Stimulated activated CD4-positive, alpha-beta T cell treated with anti-CD3 and anti-CD28 coated beads, Interleukin-15, amount 100 ng/mL, for 1 hour (primary cell): ENCODE results near the gene WRAP53.

ENCODE experiments used
- DNase-seq, 2 donors: peaks; one replicate each; pipeline ENCODE4 v3.0.0-alpha.2; 2020; ENCODE audit warnings: low read depth in 1 of 2, low spot score in 1 of 2

Gene WRAP53

DNA sequence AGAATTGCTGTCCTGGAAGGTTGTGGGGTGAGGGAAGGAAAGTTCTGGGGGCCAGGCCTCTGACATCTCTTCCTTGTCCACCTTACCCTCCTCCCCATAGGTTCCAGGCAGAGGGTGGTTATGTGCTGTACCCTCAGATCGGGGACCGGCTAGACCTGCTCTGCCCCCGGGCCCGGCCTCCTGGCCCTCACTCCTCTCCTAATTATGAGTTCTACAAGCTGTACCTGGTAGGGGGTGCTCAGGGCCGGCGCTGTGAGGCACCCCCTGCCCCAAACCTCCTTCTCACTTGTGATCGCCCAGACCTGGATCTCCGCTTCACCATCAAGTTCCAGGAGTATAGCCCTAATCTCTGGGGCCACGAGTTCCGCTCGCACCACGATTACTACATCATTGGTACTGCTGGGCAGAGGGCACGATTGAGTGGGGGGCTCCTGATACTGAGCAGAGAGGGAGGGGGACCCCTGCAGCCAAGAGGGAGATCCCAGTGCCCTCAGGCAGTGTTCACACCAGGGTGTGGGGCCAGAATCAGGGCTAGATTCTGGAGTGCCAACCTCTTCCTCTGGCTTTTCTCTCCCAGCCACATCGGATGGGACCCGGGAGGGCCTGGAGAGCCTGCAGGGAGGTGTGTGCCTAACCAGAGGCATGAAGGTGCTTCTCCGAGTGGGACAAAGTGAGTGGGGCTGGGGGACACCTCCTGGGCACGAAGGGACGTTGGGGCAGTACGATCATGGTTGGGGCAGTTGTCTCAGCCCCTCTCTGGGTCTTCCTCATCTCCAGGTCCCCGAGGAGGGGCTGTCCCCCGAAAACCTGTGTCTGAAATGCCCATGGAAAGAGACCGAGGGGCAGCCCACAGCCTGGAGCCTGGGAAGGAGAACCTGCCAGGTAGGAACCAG, 19.8 kb downstream of the WRAP53 start:
- DNase-seq = no peak

- DNase-seq = no peak
Observed at GRCh38 chr17:7709031-7709430, 20.8 kb downstream of the WRAP53 start.

- no peak for DNase-seq
Observed at GRCh38 chr17:7710301-7710700, 22.0 kb downstream of the WRAP53 start.

DNA sequence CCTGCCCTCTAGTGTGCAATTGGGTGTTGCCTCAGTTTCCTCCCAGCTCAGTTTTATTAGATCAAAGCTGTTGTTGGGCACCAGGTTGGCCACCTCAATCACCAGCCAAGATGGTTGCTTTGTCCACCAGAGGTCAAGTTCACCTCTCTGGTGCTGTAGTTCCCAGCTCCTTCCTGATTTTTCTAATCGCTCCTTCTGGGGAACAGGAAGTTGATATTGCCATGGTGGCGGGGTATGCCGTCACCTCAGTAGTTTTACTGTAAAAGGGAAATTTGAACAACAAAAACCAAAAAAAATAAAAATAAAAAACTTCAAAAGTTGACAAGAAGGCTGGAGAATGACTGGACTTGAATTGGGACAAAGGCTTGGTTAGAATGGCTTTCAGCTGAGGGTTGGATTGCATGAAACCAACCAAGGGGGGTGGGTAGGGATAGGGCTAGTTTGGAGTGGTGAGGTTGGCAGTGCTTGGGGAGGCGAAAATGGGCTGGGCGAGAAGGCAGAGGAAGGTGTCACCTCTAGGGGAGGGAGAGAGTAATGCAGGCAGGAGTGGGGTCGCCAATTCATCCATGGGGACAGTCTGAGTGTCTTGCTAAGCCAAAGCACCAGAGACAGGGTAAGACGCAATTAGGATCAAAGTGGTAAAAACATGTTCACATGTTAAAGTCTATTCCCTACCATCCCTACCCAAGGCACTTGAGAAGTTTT, 22.9 kb downstream of the WRAP53 start:
- DNase-seq = no peak

DNA sequence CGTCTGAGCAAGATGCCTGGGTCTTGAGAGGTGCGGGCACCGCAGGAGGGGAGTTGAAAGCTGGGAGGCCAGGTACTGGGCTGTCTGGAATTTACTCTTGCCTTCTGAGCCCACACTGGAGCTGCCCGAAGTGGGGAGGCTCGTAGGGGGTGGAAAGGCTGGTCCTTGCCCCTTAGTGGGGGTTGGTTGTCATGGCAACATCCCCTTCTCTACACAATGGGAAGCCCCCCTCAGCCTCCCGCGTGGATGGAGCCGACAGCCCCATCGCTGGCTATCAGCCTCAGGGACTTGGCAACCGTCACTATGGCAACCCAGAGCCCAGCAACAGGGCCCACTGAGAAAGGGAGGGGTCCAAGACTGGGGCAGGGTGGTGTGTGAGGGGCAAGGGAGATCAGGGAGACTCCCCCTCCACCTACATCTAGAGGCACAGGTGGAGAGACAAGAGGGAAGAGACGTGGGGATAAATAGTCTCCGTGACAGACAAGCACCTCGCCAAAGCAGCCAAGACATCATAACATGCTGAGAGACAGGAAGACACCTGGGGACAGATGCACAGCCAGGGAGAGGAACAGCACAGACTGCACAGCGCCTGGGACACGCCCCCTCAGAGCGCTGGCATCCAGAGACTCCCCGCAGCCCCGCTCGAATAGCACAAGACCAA, 24.0 kb downstream of the WRAP53 start:
- no peak for DNase-seq

DNA sequence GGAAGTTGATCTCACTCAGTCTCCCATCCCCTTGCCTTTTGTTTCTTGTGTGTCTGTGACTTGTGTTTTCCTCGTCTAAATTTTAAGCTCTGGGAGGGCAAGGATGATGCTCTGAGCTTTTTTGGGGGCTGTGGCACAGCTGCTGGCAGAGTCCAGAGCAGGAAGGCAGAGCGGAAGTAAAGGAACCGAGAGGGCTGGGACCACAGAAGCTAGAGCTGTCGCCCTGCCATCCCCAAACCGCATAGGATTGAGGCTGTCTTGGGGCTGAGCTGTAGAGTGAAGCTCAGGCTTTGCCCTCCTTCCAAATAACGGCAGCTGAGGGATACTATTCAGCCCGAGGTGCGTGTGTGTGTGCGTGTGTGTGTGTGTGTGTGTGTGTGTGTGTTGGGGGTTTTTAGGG, 25.5 kb downstream of the WRAP53 start:
- DNase-seq = no peak

GRCh38 chr17:7714721-7715594, 26.7 kb downstream of the WRAP53 start:
- no peak for DNase-seq

GRCh38 chr17:7715936-7716886, 27.9 kb downstream of the WRAP53 start:
- no peak for DNase-seq

DNA sequence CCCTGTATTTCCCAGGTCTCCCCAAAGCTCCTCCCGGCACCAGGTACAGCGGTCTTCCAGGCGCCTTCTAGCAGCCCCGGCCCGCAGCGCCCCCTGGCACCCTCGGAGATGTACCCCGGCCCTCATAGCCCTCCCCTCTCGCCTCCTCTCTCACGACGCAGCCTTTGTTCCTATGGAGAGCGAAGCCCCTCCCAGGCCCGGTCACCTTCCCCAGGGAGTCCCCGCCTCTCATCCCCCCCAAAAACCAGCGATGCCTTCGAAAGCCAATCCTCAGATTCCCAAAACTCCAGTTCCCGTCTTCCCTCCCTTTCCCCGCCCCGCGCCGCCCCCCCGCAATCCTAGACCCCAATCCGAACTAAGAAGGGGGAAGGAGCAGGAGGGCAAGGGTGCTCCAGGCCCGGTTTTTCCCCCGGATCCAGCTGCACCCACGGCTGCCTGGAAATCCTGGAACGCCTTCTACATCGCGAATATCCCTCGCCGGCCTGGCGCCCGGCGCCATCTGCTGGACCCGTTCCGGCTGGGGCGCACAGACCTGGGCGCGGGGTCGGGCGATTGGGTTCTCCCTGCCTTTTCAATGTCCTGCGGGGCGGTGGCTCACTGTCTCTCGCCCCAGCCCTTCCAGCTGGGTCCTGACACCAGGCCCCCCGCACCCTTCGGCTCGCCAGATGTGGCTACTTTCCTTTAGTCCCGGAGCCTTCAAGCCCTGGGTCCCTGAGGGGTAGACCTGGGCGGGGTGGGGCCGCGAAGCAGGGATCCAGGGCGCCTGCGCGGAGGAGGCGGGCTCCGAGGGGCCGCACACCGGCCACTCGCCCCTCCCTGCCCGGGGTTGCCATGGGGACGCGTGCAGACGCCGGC, 28.9 kb downstream of the WRAP53 start, which contains the start of gene DNAH2:
DNAH2 (plus strand) TSS at position 844 of the 855 bp plus-strand sequence. CDS start 1,991 bp downstream, outside the sequence.
- peak in 1 of 2 donors; percentile 20 for DNase-seq

DNA sequence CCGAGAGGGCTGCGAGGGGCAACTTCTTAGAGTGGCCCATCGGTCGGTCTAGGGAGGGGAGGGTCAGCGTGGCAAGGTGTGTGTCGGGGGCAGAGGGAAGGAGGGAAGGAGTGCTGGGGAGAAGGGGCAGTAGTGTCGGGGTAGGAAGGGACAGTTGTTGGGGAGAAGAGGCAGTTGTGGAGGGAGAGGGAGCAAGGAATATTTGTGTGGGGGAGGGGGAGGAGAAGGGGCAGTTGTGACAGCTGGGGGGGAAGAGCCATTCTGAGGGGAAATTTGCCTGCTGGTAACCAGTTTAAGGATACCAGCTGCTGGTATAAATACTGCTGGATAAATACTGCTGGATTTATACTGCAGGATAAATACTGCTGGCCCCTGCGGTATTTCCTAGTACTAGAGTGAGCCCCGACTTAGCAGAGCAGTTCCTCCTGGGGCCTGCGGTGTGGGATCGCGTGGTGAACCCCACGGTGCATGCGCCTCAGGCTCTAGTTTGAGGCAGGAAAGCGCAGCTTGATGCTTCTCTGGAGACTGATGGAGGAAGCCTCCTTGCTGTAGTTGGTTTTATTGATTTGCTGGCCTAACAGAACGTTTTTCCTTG, 29.6 kb downstream of the WRAP53 start:
- no peak for DNase-seq

GRCh38 chr17:7719661-7720060, 31.4 kb downstream of the WRAP53 start:
- no peak for DNase-seq

- DNase-seq = no peak
Observed at GRCh38 chr17:7720125-7720524, 31.8 kb downstream of the WRAP53 start.

- no peak for DNase-seq
Observed at GRCh38 chr17:7721612-7722011, 33.3 kb downstream of the WRAP53 start.

- no peak for DNase-seq
Observed at GRCh38 chr17:7727886-7728285, 39.6 kb downstream of the WRAP53 start.

- no peak for DNase-seq
Observed at GRCh38 chr17:7729816-7730215, 41.5 kb downstream of the WRAP53 start.

DNA sequence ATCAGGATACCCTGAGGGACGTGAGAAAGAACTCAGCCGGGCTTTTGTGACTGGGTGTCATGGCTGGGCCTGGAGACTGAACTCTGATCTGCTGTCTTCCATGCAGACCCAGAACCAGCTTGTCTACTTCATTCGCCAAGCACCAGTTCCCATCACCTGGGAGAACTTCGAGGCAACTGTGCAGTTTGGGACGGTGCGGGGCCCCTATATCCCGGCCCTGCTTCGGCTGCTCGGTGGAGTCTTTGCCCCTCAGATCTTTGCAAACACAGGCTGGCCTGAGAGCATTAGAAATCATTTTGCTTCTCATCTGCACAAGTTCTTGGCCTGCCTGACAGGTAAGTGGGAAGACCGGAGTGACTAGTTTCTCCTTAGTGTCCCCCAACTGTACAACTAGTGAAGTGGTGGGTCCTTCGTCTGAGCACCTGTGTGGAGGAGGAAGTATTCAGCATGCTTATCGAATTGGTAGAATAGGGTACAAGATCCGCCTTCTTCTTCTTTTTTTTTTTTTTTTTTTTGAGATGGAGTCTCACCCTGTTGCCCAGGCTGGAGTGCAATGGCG, 44.8 kb downstream of the WRAP53 start:
- DNase-seq = no peak

DNA sequence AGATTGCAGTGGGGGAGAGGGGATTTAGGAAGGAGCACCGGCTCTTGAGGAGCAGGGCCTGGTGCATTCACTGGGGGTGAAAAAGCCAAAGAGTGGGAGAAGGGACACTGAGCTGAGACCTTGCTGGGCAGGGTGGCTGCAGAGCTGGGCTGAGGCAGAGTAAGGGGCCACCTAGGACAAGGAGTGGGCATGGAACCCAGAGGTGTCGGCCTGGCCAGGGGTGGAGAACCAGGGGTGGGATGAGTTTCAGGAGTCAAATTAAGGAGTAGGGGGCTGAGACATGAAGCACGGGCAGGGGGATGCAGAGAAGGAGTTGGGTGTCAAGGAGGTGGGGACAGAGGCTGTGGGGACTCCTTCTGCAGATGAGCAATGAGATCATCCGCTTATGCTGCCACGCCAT, 49.3 kb downstream of the WRAP53 start:
- no peak for DNase-seq

DNA sequence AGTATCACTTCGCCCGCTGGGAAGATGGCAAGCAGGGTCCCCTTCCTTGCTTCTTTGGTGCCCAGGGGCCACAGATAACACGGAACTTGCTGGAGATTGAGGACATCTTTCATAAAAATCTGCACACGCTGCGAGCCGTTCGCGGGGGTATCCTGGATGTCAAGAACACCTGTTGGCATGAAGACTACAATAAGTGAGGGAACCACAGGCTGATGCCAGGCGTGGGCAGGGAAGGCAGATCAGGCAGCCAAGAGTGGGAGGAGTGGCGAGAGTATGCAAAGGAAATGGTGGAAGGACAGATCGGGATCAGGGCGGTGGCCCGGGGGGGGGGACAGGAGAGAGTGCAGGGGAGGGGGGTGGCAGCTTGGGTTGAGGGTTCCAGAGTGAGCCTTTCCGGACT, 51.5 kb downstream of the WRAP53 start:
- no peak for DNase-seq
